ENCODE data around the gene CBX1.

GRCh38 chr17:48074322-48075081 lies 26.8 kb downstream of the CBX1 start:
- peak; percentile 14 for TF ChIP-seq MXI1 (conservative IDR thresholded peaks at IDR 0.05; ENCODE audit: poor library complexity, severe bottlenecking)
- TF ChIP-seq, protein P1, sequence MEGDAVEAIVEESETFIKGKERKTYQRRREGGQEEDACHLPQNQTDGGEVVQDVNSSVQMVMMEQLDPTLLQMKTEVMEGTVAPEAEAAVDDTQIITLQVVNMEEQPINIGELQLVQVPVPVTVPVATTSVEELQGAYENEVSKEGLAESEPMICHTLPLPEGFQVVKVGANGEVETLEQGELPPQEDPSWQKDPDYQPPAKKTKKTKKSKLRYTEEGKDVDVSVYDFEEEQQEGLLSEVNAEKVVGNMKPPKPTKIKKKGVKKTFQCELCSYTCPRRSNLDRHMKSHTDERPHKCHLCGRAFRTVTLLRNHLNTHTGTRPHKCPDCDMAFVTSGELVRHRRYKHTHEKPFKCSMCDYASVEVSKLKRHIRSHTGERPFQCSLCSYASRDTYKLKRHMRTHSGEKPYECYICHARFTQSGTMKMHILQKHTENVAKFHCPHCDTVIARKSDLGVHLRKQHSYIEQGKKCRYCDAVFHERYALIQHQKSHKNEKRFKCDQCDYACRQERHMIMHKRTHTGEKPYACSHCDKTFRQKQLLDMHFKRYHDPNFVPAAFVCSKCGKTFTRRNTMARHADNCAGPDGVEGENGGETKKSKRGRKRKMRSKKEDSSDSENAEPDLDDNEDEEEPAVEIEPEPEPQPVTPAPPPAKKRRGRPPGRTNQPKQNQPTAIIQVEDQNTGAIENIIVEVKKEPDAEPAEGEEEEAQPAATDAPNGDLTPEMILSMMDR (IDR thresholded peaks at IDR 0.05; ENCODE audit: poor library complexity, severe bottlenecking) = peak; percentile 85
- TF ChIP-seq EP300 (conservative IDR thresholded peaks at IDR 0.05; ENCODE audit: poor library complexity, severe bottlenecking) = no peak

All from neural cell (in vitro differentiated cells).